Uterus (tissue), 2 donors: Measurements from ENCODE around the gene USHBP1.

ENCODE experiments used
- POLR2A ChIP-seq, 2 donors: fragments of 450-650 bp; IDR thresholded peaks; one replicate each; pipeline ENCODE4 v1.6.1; 2016; ENCODE audit warnings: antibody characterized with exemption in 2 of 2, mild to moderate bottlenecking in 1 of 2, moderate library complexity in 1 of 2
- TF ChIP-seq, protein P1 (sequence below), 4 experiments: fragments of 200-600 bp in 2 of 4; fragments of 450-650 bp in 2 of 4; sonication (generic) in 2 of 4; IDR thresholded peaks; one replicate each; pipeline ENCODE4 v1.5.1; 2016 to 2019; ENCODE audit warnings: antibody characterized with exemption in 4 of 4, mild to moderate bottlenecking in 2 of 4, moderate library complexity in 1 of 4

DNA sequence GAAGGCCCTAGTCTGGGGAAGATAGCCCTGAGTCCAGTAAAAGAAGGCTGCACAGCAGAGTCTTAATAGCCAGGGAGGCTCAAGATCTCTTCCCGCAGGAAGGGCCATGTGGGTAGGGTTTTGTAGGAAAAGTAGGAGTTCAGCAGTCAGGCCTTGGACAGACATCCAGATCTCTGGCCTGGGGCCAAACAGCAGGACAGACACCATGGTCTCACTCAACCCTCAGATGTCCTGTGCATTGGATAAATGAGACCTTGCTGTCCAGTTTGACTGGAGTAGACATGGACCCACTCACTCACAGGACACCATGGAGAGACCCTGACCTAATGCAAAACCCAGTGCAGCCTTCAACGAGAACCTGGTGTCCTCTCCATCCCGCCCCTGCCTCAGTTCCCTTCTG lies 34.7 kb downstream of the USHBP1 start:
- TF ChIP-seq, protein P1, sequence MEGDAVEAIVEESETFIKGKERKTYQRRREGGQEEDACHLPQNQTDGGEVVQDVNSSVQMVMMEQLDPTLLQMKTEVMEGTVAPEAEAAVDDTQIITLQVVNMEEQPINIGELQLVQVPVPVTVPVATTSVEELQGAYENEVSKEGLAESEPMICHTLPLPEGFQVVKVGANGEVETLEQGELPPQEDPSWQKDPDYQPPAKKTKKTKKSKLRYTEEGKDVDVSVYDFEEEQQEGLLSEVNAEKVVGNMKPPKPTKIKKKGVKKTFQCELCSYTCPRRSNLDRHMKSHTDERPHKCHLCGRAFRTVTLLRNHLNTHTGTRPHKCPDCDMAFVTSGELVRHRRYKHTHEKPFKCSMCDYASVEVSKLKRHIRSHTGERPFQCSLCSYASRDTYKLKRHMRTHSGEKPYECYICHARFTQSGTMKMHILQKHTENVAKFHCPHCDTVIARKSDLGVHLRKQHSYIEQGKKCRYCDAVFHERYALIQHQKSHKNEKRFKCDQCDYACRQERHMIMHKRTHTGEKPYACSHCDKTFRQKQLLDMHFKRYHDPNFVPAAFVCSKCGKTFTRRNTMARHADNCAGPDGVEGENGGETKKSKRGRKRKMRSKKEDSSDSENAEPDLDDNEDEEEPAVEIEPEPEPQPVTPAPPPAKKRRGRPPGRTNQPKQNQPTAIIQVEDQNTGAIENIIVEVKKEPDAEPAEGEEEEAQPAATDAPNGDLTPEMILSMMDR (IDR thresholded peaks at IDR 0.05), result no peak
- no peak for TF ChIP-seq POLR2A (IDR thresholded peaks at IDR 0.05)
